SK-N-SH treated with all-trans-retinoic acid at 6 μM for 48 hours (cell line): ENCODE measurements around the gene TMEM135.

ENCODE experiments used
- ATAC-seq: fragments of 200-7000 bp; cut with Tn5 transposase; 3 replicates; pipeline ENCODE4 v1.9.1; 2020; ENCODE audit warnings: mild to moderate bottlenecking, moderate library complexity
- ARNTL ChIP-seq: fragments of 450-650 bp; formaldehyde crosslinking; IDR thresholded peaks from 2 replicates; pipeline ENCODE4 v1.5.0; 2020; ENCODE audit warnings: low read depth, mild to moderate bottlenecking, moderate library complexity, borderline replicate concordance
- BACH2 ChIP-seq: fragments of 250-450 bp; sonication (Bioruptor Pico); IDR thresholded peaks from 2 replicates; pipeline ENCODE4 v1.9.0; 2021; ENCODE audit warnings: mild to moderate bottlenecking, borderline replicate concordance
- CSDC2 ChIP-seq: fragments of 250-450 bp; sonication (Bioruptor Pico); IDR thresholded peaks from 2 replicates; pipeline ENCODE4 v1.5.0; 2020; ENCODE audit warnings: mild to moderate bottlenecking, moderate library complexity
- ESRRG ChIP-seq: fragments of 250-450 bp; sonication (Bioruptor Pico); IDR thresholded peaks from 2 replicates; pipeline ENCODE4 v1.6.1; 2021; ENCODE audit warnings: mild to moderate bottlenecking
- GLIS3 ChIP-seq: fragments of 250-450 bp; sonication (Bioruptor Pico); IDR thresholded peaks from 2 replicates; pipeline ENCODE4 v1.5.0; 2020; ENCODE audit warnings: mild to moderate bottlenecking, moderate library complexity
- ISL1 ChIP-seq: fragments of 250-450 bp; sonication (Bioruptor Pico); IDR thresholded peaks from 2 replicates; pipeline ENCODE4 v2.1.2; 2022; ENCODE audit warnings: mild to moderate bottlenecking, moderate library complexity
- OSR1 ChIP-seq: fragments of 250-450 bp; sonication (Bioruptor Pico); IDR thresholded peaks from 2 replicates; pipeline ENCODE4 v1.8.0; 2022; ENCODE audit warnings: moderate library complexity, mild to moderate bottlenecking, inconsistent platforms
- PPARA ChIP-seq: fragments of 250-450 bp; sonication (Bioruptor Pico); IDR thresholded peaks from 2 replicates; pipeline ENCODE4 v1.5.0; 2020; ENCODE audit warnings: mild to moderate bottlenecking, borderline replicate concordance
- RARB ChIP-seq: fragments of 250-450 bp; sonication (Bioruptor Pico); IDR thresholded peaks from 2 replicates; pipeline ENCODE4 v1.8.0; 2021; ENCODE audit warnings: mild to moderate bottlenecking, moderate library complexity
- SNAI2 ChIP-seq: fragments of 250-450 bp; sonication (Bioruptor Pico); IDR thresholded peaks from 2 replicates; pipeline ENCODE4 v1.5.0; 2020; ENCODE audit warnings: mild to moderate bottlenecking, moderate library complexity
- TOX ChIP-seq: fragments of 250-450 bp; sonication (Bioruptor Pico); IDR thresholded peaks from 2 replicates; pipeline ENCODE4 v1.8.0; 2021; ENCODE audit warnings: mild to moderate bottlenecking, moderate library complexity, borderline replicate concordance
- ZC3H10 ChIP-seq: fragments of 250-450 bp; sonication (Bioruptor Pico); IDR thresholded peaks from 2 replicates; pipeline ENCODE4 v1.5.1; 2021; ENCODE audit warnings: mild to moderate bottlenecking, moderate library complexity
- ZFP3 ChIP-seq: fragments of 250-450 bp; sonication (Bioruptor Pico); IDR thresholded peaks from 2 replicates; pipeline ENCODE4 v1.5.0; 2020; ENCODE audit warnings: mild to moderate bottlenecking, moderate library complexity
- ZFP30 ChIP-seq: fragments of 450-650 bp; formaldehyde crosslinking; IDR thresholded peaks from 2 replicates; pipeline ENCODE4 v1.5.0; 2022; ENCODE audit warnings: mild to moderate bottlenecking, moderate library complexity
- ZNF565 ChIP-seq: fragments of 450-650 bp; formaldehyde crosslinking; conservative IDR thresholded peaks from 2 replicates; pipeline ENCODE4 v1.5.0; 2020; ENCODE audit warnings: low read depth, mild to moderate bottlenecking, moderate library complexity
- ZNF70 ChIP-seq: fragments of 450-650 bp; formaldehyde crosslinking; IDR thresholded peaks from 2 replicates; pipeline ENCODE4 v1.5.0; 2020; ENCODE audit warnings: mild to moderate bottlenecking, moderate library complexity
- ZNF8 ChIP-seq: fragments of 450-650 bp; formaldehyde crosslinking; IDR thresholded peaks from 2 replicates; pipeline ENCODE4 v1.5.0; 2020; ENCODE audit warnings: mild to moderate bottlenecking, moderate library complexity
- TF ChIP-seq, protein P1 (sequence below): fragments of 250-450 bp; sonication (Bioruptor Pico); IDR thresholded peaks from 2 replicates; pipeline ENCODE4 v1.5.1; 2021; ENCODE audit warnings: mild to moderate bottlenecking, moderate library complexity
- TF ChIP-seq, protein P2 (sequence below): fragments of 250-450 bp; sonication (Bioruptor Pico); IDR thresholded peaks from 2 replicates; pipeline ENCODE4 v1.5.0; 2020; ENCODE audit warnings: mild to moderate bottlenecking, moderate library complexity
- TF ChIP-seq, protein P3 (sequence below): fragments of 250-450 bp; sonication (Bioruptor Pico); IDR thresholded peaks from 2 replicates; pipeline ENCODE4 v1.8.0; 2021; ENCODE audit warnings: low read depth, mild to moderate bottlenecking, moderate library complexity, borderline replicate concordance
- TF ChIP-seq, protein P4 (sequence below): fragments of 250-450 bp; sonication (Bioruptor Pico); IDR thresholded peaks from 2 replicates; pipeline ENCODE4 v1.8.0; 2020; ENCODE audit warnings: mild to moderate bottlenecking, moderate library complexity, borderline replicate concordance

TMEM135 gene

DNA sequence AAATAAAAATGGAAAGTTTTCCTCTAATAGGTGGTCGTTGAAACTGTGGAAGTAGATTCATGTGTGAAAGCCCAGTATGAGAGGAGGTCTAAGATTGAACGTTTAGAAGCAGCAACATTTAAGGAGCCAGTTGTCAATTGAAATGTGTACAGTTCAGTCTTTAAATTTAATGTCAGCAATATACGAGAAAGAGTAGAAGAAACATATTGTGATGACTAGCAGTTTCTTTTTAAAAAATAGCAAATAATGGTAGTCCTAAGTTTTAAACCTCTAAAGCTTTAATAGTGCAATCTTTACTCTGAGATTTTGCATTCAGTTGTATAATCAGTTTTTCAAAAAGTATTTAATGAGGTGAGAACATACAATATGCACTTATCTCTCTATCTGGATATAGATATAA is 44.9 kb downstream of the TMEM135 start:
- TF ChIP-seq ISL1 (CRISPR knock-in tag) (no peak), ZNF70 (no peak), ZNF565 (CRISPR knock-in tag) (no peak), OSR1 (CRISPR knock-in tag) (no peak), PPARA (CRISPR knock-in tag) (no peak), TOX (CRISPR knock-in tag) (no peak), ARNTL (no peak), ZC3H10 (no peak), RARB (no peak), ZFP30 (CRISPR knock-in tag) (no peak), ESRRG (CRISPR knock-in tag) (no peak), ZNF8 (CRISPR knock-in tag) (no peak), SNAI2 (CRISPR knock-in tag) (no peak), ZFP3 (CRISPR knock-in tag) (no peak), GLIS3 (no peak)
- TF ChIP-seq, protein P1, sequence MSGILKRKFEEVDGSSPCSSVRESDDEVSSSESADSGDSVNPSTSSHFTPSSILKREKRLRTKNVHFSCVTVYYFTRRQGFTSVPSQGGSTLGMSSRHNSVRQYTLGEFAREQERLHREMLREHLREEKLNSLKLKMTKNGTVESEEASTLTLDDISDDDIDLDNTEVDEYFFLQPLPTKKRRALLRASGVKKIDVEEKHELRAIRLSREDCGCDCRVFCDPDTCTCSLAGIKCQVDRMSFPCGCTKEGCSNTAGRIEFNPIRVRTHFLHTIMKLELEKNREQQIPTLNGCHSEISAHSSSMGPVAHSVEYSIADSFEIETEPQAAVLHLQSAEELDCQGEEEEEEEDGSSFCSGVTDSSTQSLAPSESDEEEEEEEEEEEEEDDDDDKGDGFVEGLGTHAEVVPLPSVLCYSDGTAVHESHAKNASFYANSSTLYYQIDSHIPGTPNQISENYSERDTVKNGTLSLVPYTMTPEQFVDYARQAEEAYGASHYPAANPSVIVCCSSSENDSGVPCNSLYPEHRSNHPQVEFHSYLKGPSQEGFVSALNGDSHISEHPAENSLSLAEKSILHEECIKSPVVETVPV = no peak
- TF ChIP-seq, protein P2, sequence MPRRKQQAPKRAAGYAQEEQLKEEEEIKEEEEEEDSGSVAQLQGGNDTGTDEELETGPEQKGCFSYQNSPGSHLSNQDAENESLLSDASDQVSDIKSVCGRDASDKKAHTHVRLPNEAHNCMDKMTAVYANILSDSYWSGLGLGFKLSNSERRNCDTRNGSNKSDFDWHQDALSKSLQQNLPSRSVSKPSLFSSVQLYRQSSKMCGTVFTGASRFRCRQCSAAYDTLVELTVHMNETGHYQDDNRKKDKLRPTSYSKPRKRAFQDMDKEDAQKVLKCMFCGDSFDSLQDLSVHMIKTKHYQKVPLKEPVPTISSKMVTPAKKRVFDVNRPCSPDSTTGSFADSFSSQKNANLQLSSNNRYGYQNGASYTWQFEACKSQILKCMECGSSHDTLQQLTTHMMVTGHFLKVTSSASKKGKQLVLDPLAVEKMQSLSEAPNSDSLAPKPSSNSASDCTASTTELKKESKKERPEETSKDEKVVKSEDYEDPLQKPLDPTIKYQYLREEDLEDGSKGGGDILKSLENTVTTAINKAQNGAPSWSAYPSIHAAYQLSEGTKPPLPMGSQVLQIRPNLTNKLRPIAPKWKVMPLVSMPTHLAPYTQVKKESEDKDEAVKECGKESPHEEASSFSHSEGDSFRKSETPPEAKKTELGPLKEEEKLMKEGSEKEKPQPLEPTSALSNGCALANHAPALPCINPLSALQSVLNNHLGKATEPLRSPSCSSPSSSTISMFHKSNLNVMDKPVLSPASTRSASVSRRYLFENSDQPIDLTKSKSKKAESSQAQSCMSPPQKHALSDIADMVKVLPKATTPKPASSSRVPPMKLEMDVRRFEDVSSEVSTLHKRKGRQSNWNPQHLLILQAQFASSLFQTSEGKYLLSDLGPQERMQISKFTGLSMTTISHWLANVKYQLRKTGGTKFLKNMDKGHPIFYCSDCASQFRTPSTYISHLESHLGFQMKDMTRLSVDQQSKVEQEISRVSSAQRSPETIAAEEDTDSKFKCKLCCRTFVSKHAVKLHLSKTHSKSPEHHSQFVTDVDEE (CRISPR knock-in tag) = no peak
- TF ChIP-seq, protein P3, sequence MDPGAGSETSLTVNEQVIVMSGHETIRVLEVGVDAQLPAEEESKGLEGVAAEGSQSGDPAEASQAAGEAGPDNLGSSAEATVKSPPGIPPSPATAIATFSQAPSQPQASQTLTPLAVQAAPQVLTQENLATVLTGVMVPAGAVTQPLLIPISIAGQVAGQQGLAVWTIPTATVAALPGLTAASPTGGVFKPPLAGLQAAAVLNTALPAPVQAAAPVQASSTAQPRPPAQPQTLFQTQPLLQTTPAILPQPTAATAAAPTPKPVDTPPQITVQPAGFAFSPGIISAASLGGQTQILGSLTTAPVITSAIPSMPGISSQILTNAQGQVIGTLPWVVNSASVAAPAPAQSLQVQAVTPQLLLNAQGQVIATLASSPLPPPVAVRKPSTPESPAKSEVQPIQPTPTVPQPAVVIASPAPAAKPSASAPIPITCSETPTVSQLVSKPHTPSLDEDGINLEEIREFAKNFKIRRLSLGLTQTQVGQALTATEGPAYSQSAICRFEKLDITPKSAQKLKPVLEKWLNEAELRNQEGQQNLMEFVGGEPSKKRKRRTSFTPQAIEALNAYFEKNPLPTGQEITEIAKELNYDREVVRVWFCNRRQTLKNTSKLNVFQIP (CRISPR knock-in tag) = no peak
- TF ChIP-seq, protein P4, sequence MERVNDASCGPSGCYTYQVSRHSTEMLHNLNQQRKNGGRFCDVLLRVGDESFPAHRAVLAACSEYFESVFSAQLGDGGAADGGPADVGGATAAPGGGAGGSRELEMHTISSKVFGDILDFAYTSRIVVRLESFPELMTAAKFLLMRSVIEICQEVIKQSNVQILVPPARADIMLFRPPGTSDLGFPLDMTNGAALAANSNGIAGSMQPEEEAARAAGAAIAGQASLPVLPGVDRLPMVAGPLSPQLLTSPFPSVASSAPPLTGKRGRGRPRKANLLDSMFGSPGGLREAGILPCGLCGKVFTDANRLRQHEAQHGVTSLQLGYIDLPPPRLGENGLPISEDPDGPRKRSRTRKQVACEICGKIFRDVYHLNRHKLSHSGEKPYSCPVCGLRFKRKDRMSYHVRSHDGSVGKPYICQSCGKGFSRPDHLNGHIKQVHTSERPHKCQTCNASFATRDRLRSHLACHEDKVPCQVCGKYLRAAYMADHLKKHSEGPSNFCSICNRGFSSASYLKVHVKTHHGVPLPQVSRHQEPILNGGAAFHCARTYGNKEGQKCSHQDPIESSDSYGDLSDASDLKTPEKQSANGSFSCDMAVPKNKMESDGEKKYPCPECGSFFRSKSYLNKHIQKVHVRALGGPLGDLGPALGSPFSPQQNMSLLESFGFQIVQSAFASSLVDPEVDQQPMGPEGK (CRISPR knock-in tag) = no peak
- TF ChIP-seq, all 23 proteins: peak for 0
- no peak for ATAC-seq

DNA sequence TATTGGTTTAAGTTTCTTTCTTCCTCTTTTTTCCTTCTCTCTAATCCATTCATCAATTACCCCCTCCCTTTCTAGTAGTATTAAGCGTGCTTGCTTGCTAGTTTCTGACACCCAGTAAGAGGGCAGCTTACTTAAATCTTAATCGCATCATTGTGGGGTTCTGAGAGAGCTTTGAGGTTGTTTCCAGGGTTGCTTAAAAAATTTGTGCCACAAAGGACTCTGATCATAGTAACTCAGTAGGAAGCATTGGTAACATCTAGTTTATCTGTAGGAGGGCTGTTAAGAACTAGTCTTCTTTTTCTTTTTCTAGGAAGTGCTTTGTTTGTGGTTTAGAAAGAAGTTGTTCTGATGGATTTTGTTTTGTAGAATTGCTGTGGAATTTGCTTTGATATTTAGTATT is 45.3 kb downstream of the TMEM135 start:
- TF ChIP-seq CSDC2 = no peak
- no peak for ATAC-seq

DNA sequence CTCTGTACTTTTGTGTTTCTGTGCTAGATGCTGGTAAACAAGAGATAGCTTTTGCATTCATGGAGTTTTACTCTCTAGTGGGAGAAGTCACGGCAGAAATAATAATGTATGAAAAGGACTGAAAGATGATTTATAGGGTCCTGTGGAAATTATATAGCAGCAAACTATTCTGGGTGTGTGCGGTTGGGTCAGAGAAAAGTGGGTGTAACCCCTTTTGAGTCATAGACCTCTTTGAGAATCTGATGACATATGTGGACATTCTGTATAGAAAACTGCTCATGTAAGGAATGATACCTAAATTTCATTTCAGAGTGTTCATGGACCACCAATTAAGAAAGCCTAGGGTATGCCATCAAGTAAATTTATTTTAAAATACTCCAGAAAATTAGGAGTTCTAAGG is 54.4 kb downstream of the TMEM135 start:
- ATAC-seq = no peak
- TF ChIP-seq, protein P4 (CRISPR knock-in tag) = no peak
- no peak for TF ChIP-seq ESRRG (CRISPR knock-in tag)
- TF ChIP-seq, protein P1 = no peak
- TF ChIP-seq, protein P3 (CRISPR knock-in tag) = no peak
- TF ChIP-seq BACH2 = no peak
- TF ChIP-seq ARNTL = no peak
- TF ChIP-seq ZNF565 (CRISPR knock-in tag) = no peak
